Measurements from ENCODE around the gene MLXIP. TPM values are rescaled to one million over a fixed set of nuclear protein-coding genes. Genes with fewer than 3 reads are reported as not detected.

MLXIP gene
- total RNA-seq, 2 donors from 2014 or later, result 19.7 to 28.9 TPM

DNA sequence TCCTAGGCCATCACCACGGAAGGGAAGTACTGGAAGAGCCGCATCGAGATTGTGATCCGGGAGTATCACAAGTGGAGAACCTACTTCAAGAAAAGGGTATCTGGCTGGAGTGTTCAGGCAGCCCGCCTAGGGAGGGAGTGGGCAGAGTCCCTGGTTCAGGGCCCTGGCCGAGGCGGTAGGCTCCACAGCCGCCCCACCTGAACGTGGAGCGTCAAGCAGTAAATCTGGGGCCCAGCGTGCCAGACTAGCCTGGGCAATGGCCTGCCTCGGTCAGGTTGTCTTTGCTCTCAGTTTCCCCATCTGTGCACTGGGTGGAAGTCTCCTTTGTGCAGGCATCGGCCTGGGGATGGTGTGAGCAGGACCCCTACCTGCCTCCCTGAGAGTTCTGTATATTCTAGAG lies 50.6 kb downstream of the MLXIP start:
- ATAC-seq (replicated peaks), result no peak
- peaks cover 60% of the 10 kb centered on the region for H3K36me3 Mint-ChIP-seq (ENCODE audit: low read depth)
- H3K27me3 Mint-ChIP-seq, result no peaks in the 10 kb centered on the region
- H3K9me3 Mint-ChIP-seq, result no peaks in the 10 kb centered on the region
- no peak overlapping the region for H3K27ac Mint-ChIP-seq
- H3K4me1 Mint-ChIP-seq, result no peaks in the 10 kb centered on the region
- H3K4me3 Mint-ChIP-seq, result no peak overlapping the region

DNA sequence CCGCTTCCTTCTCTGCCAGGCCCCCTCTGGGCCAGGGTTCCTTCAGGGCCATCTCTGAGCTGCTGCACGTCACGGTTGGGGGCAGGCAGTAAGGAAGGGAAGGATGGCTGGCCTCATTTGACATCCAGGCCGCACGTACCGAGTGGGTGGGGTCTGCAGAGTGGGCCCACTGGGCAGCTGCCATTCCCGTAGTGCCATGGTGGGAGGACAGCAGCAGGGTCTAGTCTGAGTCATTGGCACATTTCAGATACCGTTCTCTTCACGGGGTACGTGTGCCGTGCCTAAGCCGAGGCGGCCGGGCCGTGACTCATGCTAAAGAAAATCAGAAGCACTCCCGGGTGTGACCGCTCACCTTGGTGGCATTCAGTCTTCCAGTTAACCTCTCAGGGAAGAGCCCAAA lies 51.6 kb downstream of the MLXIP start:
- H3K4me3 Mint-ChIP-seq, result no peak overlapping the region
- H3K36me3 Mint-ChIP-seq (ENCODE audit: low read depth), result peaks cover 69% of the 10 kb centered on the region
- H3K4me1 Mint-ChIP-seq, result no peaks in the 10 kb centered on the region
- ATAC-seq (replicated peaks), result no peak
- no peaks in the 10 kb centered on the region for H3K27me3 Mint-ChIP-seq
- no peak overlapping the region for H3K27ac Mint-ChIP-seq
- no peaks in the 10 kb centered on the region for H3K9me3 Mint-ChIP-seq

DNA sequence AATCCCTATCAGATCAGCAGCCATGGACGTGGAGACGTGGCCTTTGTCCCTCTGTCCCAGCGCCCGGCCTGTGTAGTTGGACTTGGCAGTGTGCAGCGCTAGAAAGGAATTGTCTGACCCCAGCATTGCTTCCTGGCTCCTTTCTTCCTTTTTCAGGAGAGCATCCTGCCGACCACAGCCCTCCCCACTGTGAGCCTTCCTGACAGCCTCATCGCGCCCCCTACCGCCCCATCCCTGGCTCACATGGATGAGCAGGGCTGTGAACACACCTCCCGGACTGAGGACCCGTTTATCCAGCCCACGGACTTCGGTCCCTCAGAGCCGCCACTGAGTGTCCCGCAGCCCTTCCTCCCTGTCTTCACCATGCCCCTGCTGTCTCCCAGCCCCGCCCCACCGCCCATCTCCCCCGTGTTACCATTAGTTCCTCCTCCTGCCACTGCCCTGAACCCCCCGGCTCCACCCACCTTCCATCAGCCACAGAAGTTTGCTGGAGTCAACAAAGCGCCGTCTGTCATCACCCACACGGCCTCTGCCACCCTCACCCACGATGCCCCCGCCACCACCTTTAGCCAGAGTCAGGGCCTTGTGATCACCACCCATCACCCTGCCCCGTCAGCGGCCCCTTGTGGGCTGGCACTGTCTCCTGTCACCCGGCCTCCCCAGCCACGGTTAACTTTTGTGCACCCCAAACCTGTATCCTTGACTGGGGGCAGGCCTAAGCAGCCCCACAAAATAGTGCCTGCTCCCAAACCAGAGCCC lies 54.8 kb downstream of the MLXIP start:
- H3K4me1 Mint-ChIP-seq, result no peaks in the 10 kb centered on the region
- no peaks in the 10 kb centered on the region for H3K27me3 Mint-ChIP-seq
- no peak for ATAC-seq (replicated peaks)
- no peak overlapping the region for H3K27ac Mint-ChIP-seq
- H3K36me3 Mint-ChIP-seq (ENCODE audit: low read depth), result peaks cover 73% of the 10 kb centered on the region
- H3K9me3 Mint-ChIP-seq, result no peaks in the 10 kb centered on the region
- H3K4me3 Mint-ChIP-seq, result no peak overlapping the region

DNA sequence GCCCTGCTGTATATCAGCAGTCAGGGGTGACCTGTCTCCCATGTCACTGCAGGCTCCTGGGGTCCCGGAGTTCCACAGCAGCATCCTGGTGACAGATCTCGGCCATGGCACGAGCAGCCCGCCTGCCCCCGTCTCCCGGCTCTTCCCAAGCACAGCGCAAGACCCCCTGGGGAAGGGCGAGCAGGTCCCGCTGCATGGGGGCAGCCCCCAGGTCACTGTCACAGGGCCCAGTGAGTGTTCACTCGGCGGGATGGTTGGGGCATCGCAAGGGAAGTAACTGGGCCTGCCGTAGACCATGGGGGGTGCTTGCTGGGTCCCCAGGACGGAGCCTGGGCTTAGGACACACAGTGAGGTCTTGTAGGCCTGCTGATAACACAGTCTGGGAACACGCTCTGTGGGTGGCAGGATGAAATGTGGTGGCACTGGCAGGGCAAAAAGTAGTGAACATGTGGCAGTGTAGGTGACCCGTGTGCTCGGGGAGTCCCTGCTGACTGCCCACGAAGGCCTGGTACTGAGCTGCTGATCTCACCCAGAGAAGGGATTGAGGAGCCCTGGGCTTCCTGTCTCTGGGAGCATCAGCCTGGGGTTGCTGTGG lies 57.0 kb downstream of the MLXIP start:
- Mint-ChIP-seq H3K9me3 (no peaks in the 10 kb centered on the region), H3K27me3 (no peaks in the 10 kb centered on the region), H3K4me3 (no peak overlapping the region), H3K4me1 (no peaks in the 10 kb centered on the region), H3K36me3 (ENCODE audit: low read depth) (peaks cover 56% of the 10 kb centered on the region), H3K27ac (no peak overlapping the region)
- no peak for ATAC-seq (replicated peaks)

DNA sequence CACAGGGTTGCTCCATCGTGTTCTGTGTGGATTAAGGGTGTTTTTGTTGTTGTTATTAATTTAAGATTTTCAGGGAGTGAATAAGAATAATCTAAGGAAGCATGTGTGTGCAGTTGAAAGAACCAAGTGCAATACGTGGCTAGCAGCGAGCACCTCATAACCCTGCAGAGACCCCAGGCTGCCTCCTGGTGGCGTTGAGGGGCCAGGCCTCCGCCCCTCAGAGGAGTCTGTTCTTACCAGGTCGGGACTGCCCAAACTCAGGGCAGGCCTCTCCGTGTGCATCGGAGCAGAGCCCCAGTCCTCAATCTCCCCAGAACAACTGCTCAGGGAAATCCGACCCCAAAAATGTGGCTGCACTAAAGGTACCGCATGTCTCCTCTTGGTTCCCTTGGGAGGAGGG lies 58.7 kb downstream of the MLXIP start:
- Mint-ChIP-seq H3K9me3 (no peaks in the 10 kb centered on the region), H3K36me3 (ENCODE audit: low read depth) (peaks cover 51% of the 10 kb centered on the region), H3K27me3 (no peaks in the 10 kb centered on the region), H3K4me1 (no peaks in the 10 kb centered on the region), H3K4me3 (no peak overlapping the region), H3K27ac (no peak overlapping the region)
- ATAC-seq (replicated peaks), result no peak

DNA sequence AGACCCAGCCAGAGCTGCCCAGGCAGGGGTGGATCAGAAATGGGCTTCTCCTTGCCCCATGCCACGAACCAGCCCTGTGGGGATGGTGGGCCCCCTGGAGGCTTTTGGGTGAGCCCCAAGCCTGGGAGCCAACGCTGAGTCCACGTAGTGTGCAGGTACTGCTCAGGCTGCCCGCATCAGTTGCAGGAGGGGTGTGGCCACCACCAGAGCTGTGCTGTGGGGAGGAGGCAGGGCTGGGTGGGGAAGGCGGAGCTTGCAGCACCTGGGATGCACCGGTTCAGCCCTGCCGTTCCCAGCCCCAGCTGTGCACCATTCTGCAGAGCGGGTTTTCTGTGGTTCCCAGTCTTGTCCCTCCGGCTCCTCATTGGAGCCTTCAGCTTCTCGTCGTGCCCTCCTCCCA lies 59.1 kb downstream of the MLXIP start:
- ATAC-seq (replicated peaks), result no peak

DNA sequence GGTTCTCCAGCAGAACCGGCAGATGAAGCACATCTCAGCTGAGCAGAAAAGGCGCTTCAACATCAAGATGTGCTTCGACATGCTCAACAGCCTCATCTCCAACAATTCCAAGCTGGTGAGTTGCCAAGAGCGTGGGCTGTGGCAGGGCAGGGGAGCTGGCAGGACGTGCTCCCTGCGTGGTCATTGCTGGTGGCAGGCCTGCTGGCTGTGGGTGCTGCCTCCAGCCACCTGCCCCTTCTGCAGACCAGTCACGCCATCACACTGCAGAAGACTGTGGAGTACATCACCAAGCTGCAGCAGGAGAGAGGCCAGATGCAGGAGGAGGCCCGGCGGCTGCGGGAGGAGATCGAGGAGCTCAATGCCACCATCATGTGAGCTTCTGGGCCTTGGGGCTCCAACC lies 59.6 kb downstream of the MLXIP start:
- no peak overlapping the region for H3K27ac Mint-ChIP-seq

More for the DNA sequence above, 59.1 kb downstream of the MLXIP start:
- peaks cover 47% of the 10 kb centered on the region for H3K36me3 Mint-ChIP-seq (ENCODE audit: low read depth)
- H3K4me1 Mint-ChIP-seq, result no peaks in the 10 kb centered on the region
- no peaks in the 10 kb centered on the region for H3K9me3 Mint-ChIP-seq
- H3K4me3 Mint-ChIP-seq, result no peak overlapping the region
- H3K27ac Mint-ChIP-seq, result no peak overlapping the region
- no peaks in the 10 kb centered on the region for H3K27me3 Mint-ChIP-seq

DNA sequence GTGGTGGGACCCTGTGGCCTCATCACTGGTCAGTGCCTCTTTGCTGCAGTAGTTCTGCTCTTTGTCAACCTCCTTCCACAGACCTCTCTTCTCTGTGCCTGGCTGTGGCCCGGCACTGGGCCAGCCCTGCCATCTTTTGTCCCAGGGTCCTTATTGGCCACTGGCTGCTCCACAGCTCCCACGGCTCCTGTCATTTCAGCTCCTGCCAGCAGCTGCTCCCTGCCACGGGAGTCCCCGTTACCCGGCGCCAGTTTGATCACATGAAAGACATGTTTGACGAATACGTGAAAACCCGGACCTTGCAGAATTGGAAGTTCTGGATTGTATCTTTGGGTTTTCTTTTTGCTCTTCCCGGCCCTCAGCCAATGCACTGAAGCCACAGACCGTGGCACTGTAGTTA lies 60.1 kb downstream of the MLXIP start:
- Mint-ChIP-seq H3K4me1 (peaks cover under 1% of the 10 kb centered on the region), H3K36me3 (ENCODE audit: low read depth) (peaks cover 42% of the 10 kb centered on the region), H3K27me3 (no peaks in the 10 kb centered on the region), H3K27ac (no peak overlapping the region), H3K4me3 (no peak overlapping the region), H3K9me3 (no peaks in the 10 kb centered on the region)
- ATAC-seq (replicated peaks), result no peak

More for the DNA sequence above, 59.6 kb downstream of the MLXIP start:
- H3K9me3 Mint-ChIP-seq, result no peaks in the 10 kb centered on the region
- no peak overlapping the region for H3K4me3 Mint-ChIP-seq
- ATAC-seq (replicated peaks), result no peak
- peaks cover 42% of the 10 kb centered on the region for H3K36me3 Mint-ChIP-seq (ENCODE audit: low read depth)
- no peaks in the 10 kb centered on the region for H3K4me1 Mint-ChIP-seq
- H3K27me3 Mint-ChIP-seq, result no peaks in the 10 kb centered on the region

DNA sequence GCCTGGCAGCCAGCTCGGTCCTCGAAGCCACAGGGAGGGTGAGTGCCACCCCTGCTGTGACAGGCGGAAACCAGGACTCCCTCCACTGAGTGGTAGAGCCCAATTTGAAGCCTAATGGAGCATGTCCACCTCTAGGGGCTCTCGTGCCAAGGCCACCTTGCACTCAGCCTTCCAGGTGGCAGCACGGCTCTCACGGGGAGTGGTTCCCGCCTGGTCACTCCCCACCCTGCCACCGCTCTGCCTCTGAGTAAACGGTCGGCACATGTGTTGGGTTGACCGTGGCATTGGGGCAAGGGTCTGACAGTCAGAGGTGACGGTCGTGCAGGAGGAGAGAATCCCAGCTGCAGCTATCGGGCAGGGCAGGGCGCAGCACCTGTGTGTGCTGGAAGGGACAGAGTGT lies 60.7 kb downstream of the MLXIP start:
- no peak for ATAC-seq (replicated peaks)
- Mint-ChIP-seq H3K36me3 (ENCODE audit: low read depth) (peaks cover 41% of the 10 kb centered on the region), H3K9me3 (no peaks in the 10 kb centered on the region), H3K27me3 (no peaks in the 10 kb centered on the region), H3K27ac (no peak overlapping the region), H3K4me1 (peaks cover 3% of the 10 kb centered on the region), H3K4me3 (no peak overlapping the region)

DNA sequence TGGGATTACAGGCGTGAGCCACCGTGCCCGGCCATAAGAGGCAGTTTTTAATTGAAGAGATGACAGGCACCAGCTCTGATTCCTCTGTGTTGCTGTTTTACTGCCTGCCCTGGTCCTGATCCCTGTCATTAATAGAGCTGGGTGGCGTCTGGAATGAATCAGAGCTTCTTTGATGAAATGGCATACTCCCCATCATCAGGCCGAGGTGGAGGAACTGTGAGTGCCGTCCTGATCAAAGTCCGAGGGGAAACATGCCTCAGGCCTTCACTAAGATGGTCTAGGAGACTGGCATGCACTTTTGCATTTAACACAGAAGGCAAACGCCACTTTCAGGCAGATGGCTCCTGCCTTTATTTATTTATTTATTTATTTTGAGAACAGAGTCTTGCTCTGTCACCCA lies 61.4 kb downstream of the MLXIP start:
- peaks cover 35% of the 10 kb centered on the region for H3K36me3 Mint-ChIP-seq (ENCODE audit: low read depth)
- H3K4me1 Mint-ChIP-seq, result peaks cover 3% of the 10 kb centered on the region
- no peak overlapping the region for H3K4me3 Mint-ChIP-seq
- ATAC-seq (replicated peaks), result no peak
- no peak overlapping the region for H3K27ac Mint-ChIP-seq
- H3K27me3 Mint-ChIP-seq, result no peaks in the 10 kb centered on the region
- H3K9me3 Mint-ChIP-seq, result no peaks in the 10 kb centered on the region

DNA sequence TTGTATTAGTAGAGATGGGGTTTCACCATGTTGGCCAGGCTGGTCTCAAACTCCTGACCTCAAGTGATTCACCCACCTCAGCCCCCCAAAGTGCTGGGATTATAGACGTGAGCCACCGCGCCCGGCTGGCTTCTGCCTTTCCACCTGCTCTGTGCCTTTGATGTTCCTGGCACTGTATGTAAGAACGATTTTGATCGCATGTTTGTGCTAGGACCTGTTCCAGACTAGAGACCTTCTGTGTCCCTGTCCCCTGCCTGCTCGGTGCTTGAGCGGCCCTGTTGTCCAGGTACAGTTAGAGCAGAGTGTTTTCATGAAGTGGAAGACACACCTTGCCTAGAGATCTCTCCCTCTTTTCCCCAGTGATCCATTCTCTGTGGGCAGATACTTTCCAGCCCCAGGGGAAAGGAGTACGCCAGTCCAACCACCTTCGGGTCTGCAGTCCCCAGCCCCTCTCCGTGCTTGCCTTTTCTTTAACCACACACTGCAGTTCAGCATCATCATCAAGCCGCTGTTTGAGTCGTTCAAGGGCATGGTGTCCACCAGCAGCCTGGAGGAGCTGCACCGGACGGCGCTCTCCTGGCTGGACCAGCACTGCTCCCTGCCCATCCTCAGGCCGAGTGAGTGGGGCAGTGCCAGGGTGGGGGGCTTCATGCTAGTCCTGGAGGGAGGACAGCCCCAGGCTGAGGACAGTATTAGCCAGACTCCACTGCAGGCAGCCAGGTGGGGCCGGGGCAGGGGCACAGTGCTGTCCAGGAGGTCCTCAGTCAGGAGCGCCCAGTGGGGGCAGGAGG lies 62.1 kb downstream of the MLXIP start:
- peaks cover 28% of the 10 kb centered on the region for H3K36me3 Mint-ChIP-seq (ENCODE audit: low read depth)
- peaks cover 3% of the 10 kb centered on the region for H3K4me1 Mint-ChIP-seq
- no peak overlapping the region for H3K27ac Mint-ChIP-seq
- H3K27me3 Mint-ChIP-seq, result no peaks in the 10 kb centered on the region
- ATAC-seq (replicated peaks), result no peak
- no peak overlapping the region for H3K4me3 Mint-ChIP-seq
- H3K9me3 Mint-ChIP-seq, result no peaks in the 10 kb centered on the region

DNA sequence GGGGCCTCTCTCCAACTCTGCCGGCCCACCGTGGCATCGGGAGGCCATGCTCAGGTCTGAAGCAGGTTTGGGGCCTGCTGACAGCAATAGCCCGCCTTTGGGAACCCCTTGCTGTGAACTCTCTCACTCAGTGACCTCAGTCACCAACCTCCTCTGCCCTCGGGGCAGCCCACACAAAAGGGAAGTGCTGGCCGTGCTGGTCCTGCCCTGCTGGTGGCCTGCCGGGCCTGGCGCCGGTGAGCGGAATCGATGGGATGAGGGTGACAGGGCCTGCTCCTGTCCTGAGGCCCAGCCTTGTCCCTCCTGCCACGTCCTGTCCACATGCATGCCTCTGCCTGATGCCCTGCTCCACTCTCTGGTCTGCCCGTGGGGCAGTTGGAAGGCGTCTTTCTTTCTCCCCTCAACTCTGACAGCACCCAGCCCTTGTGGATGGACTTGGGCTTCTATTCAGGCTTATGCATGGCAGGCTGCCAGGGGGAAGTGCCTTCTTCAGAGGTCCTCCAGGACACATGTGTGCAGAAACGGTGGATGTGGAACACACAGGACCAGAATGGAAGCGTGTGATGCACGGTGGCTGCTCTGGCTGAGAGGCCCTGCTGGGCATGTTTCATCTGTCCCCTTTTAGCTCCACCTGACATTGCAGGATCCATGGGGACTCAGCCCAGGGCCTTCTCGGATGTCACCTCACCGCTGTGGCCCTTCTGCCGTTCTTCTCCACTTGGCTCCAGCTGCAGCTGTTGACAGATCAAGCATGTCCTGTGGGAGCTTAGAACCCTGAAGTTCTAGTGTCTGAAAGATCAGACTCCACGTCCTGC lies 63.6 kb downstream of the MLXIP start:
- no peak overlapping the region for H3K27ac Mint-ChIP-seq
- peaks cover 22% of the 10 kb centered on the region for H3K36me3 Mint-ChIP-seq (ENCODE audit: low read depth)
- ATAC-seq (replicated peaks), result no peak
- H3K4me3 Mint-ChIP-seq, result no peak overlapping the region
- H3K4me1 Mint-ChIP-seq, result peaks cover 3% of the 10 kb centered on the region
- no peaks in the 10 kb centered on the region for H3K27me3 Mint-ChIP-seq
- no peaks in the 10 kb centered on the region for H3K9me3 Mint-ChIP-seq

DNA sequence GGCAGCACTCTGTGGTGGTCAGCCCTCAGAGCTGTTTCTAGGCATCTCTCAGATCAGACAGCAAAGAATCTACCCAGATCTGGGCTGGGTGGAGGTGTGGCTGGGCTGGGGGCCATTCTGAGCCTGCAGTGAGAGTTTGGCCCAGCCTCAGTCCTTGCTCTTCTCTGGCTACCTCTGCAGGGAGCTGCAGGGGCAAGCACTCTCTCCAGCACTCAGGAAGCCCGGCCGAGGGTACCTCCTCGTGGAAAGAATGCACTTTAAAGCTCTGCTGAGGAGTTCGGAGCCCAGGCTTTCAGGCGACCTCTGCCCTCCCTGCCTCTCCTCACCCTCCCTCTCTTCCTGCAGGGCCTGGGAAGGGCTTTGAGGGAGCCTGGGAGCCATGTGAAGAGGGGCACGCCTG lies 64.3 kb downstream of the MLXIP start:
- Mint-ChIP-seq H3K36me3 (ENCODE audit: low read depth) (peaks cover 22% of the 10 kb centered on the region), H3K9me3 (no peaks in the 10 kb centered on the region)
- no peak for ATAC-seq (replicated peaks)

DNA sequence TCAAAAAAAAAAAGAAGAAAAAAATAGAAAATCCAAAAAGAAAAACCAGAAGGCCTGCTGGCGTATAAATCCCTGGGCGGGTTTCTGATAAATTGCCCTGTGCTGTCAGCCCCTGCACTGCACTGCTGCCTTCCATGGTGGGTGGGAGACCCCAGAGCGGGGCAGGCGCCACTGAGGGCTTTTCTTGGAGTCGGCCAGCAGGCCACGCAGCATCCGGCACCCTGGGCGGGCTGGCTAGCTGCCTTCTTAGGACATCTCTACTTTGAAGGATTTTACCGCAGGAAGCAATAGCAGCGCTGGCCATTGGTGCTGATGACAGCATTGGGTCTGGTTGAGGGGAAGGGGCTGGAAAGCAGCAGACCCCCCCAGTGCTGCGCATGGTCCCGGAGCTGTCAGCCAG lies 66.3 kb downstream of the MLXIP start:
- H3K4me3 Mint-ChIP-seq, result no peak overlapping the region

More for the DNA sequence above, 64.3 kb downstream of the MLXIP start:
- Mint-ChIP-seq H3K4me1 (peaks cover 3% of the 10 kb centered on the region), H3K27ac (no peak overlapping the region), H3K4me3 (no peak overlapping the region), H3K27me3 (no peaks in the 10 kb centered on the region)

More for the DNA sequence above, 66.3 kb downstream of the MLXIP start:
- no peaks in the 10 kb centered on the region for H3K9me3 Mint-ChIP-seq
- peaks cover 22% of the 10 kb centered on the region for H3K36me3 Mint-ChIP-seq (ENCODE audit: low read depth)
- ATAC-seq (replicated peaks), result no peak
- peaks cover 3% of the 10 kb centered on the region for H3K4me1 Mint-ChIP-seq
- no peaks in the 10 kb centered on the region for H3K27me3 Mint-ChIP-seq
- H3K27ac Mint-ChIP-seq, result no peak overlapping the region

All from activated T-helper 17 cell treated with anti-CD3 and anti-CD28 coated beads, Interleukin-2, amount 50 U/mL, for 72 hours (primary cell).